ENCODE data around the gene SAMD11.

The SAMD11 gene

GRCh38 chr1:992362-992761 is 68.6 kb downstream of the SAMD11 start:
- DNase-seq (ENCODE audit: low read depth in 4 of 4, low spot score in 1 of 4), result no peak

DNA sequence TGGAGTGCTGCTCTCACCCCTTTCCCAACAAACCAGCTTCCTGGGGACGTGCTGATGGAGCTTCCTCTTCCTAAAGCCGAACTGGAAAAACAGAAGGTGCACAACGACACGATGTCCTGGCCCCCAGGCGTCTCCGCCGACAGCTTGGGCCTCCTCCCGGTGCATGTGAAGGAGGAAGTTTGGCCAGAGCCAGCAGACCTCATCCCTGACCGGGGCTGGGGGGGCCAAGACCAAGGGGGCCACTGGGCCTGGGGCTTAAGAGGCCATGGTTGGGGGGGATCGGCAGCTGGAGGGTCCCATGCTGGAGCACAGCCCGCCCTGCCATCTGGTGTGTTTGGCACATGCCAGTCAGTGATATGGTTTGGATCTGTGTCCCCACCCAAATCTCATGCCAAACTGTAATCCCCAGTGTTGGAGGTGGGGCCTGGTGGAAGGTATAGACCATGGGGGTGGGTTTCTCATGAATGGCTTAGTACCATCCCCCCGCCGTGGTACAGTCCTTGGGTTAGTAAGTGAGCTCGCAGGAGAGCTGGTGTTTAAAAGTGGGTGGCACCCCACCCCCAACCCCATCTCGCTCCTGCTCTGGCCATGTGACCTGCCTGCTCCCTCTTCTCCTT is 69.8 kb downstream of the SAMD11 start:
- no peak for DNase-seq (ENCODE audit: low read depth in 4 of 4, low spot score in 1 of 4)

Measured in stimulated activated CD4-positive, alpha-beta T cell treated with anti-CD3 and anti-CD28 coated beads, Interleukin-1b, Interleukin-23, amount 100 ng/mL, for 24 hours (primary cell).